Renal cortex interstitium (tissue), 11 donors: ENCODE measurements around the gene CCDC73. TPM values are rescaled to one million over a fixed set of nuclear protein-coding genes. Genes with fewer than 3 reads are reported as not detected.
"Not testable (repeated sequence)": the region's sequence is repeated elsewhere in the genome, so short reads cannot be mapped to it uniquely, and the experiment has no call there.

Experiments used
- DNase-seq, 11 donors: peaks; one replicate each; pipeline ENCODE4 v3.0.0-alpha.2; 2013; ENCODE audit warnings: low read depth in 9 of 11, low spot score in 4 of 11; ENCODE audit errors: extremely low read depth in 1 of 11
- polyA plus RNA-seq, 3 donors: library from polyadenylated mRNA; unstranded; fragments of 120-200 nt; gene quantifications; one replicate each; pipeline ENCODE4 v1.2.1, GENCODE V29; 2013; ENCODE audit not compliant: insufficient read length in 3 of 3

Gene CCDC73
- polyA plus RNA-seq, 3 donors = 0.26 to 0.37 (median 0.36) TPM

GRCh38 chr11:32817852-32818183 is 23.4 kb upstream of the CCDC73 start:
- no peak for DNase-seq

GRCh38 chr11:32817181-32817851 is 22.9 kb upstream of the CCDC73 start:
- DNase-seq = no peak

- peak in 7 of 11 donors; percentile 40 to 67 (median 61) for DNase-seq
Measured at GRCh38 chr11:32809313-32809712, 14.9 kb upstream of the CCDC73 start.

DNA sequence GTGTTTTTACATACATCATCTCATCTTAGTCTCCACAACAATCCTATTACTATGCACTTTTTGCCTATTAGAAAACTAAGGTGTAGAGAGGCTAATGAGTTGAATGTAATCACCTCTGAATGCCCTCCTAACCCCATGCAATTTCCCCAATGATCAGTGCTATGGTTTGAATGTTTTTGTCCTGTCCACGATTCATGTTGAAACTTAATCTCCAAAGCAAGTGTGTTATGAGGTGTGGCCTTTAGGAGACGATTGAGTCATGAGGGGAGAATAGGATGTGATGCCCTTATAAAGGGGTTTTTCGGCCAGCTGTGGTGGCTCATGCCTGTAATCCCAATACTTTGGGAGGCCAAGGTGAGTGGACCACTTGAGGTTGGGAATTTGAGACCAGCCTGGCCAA is 2.0 kb upstream of the CCDC73 start:
- DNase-seq = no peak

DNA sequence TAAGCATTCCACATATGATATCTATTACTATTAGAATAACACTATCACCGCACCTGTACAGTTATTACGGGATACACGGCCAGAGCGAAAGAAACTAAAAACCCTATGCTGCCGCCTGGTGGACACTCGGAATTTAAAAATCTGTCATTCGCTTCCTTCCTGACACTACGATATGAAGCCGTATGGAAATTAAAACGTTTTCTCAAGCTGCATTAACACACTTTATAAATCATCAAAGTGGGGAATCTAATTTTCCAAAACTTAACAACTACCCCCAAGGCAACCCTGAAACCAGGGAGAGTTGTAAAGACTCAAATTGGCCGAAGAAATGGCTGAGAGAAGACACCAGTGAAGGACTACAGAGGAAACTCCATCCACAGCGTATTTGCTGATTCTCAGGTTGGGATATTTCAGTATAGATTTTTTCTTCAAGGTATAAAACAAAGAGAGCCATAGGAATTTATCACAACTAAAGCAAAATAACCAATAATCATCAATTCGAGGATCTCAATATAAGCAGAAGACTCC is 1.4 kb downstream of the CCDC73 start:
- DNase-seq = peak; percentile 13 to 66 (median 42)

GRCh38 chr11:32792111-32792947 is 2.1 kb downstream of the CCDC73 start:
- peak in 2 of 11 donors; percentile 5 to 7 for DNase-seq

- no peak for DNase-seq
Measured at GRCh38 chr11:32790916-32791315, 3.5 kb downstream of the CCDC73 start.

DNA sequence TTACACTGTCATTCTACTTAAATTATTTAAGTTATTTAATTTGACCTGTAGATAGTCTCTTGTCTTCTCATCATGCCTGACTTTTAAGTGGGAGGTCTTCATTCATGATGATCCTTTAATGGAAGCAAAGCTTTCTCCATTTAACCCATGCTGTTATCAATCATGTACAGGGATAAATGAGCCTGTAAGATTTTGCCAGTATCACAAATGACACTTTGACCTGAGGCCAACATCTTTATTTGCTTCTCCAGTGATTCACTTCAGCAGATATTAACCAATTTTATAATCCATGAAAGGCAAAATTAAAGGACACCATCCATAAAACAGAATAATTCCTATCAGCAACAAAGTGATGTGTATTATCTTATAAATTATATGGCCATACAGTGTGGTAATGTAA is 7.7 kb downstream of the CCDC73 start:
- no peak for DNase-seq

GRCh38 chr11:32785262-32785661 is 9.2 kb downstream of the CCDC73 start:
- DNase-seq = no peak

GRCh38 chr11:32781721-32782120 is 12.7 kb downstream of the CCDC73 start:
- DNase-seq = no peak

GRCh38 chr11:32780839-32781238 is 13.6 kb downstream of the CCDC73 start:
- not testable (repeated sequence) for DNase-seq

DNA sequence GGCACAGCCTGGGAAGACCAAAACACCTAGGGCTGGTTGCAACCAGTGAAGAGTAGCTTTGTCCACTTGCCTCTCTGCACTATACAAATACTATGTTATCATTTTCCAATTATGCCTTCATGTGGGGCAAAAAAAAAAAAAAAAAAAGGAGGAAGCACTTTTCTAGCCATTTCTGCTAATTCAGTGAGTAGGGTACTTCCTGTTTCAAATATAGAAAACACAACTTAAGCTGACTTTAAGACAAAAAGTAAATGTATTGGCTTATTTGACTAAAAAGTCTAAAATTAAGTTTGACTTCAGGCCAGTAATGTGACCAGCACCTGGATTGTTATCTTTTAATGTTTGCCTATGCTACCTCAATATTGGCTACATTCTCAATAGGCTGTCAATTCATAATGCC is 15.3 kb downstream of the CCDC73 start:
- no peak for DNase-seq

DNA sequence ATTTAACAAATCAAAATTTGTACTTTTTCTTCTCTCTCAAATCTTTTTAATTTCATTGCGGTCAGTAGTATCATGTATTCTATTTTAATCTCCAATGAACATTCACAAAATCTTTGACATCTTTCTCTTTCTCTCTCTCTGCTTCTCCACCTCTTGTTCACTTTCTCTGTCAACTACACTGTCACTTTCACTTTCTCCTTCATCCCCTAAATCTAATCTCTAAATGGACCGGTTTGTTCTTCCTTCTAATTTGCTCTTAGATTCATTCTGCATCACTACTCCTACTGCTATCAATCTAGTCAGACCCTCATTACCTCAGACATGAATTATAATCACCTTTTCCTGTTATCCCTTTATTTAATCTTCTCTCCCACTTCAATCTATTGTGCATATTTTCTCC is 18.6 kb downstream of the CCDC73 start:
- DNase-seq = no peak

DNA sequence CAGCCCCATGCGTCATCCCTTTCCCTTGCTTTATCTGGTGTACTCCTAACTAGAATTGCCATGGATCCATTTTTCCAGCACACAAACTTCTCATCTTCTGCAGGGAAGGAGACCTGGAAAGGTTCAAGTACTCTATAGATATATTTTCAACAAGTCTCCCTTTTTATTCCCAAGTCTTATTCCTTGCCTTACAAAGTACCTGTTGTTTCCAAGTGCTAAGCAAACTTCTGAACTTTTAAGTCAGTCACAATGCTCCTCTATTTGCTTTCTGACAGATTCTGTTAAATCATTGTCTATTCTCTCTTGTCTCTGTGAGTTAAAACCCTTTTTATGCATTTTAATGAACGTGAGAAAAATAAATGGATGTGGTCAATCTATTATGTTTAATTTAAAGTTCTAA is 20.4 kb downstream of the CCDC73 start:
- no peak for DNase-seq

DNA sequence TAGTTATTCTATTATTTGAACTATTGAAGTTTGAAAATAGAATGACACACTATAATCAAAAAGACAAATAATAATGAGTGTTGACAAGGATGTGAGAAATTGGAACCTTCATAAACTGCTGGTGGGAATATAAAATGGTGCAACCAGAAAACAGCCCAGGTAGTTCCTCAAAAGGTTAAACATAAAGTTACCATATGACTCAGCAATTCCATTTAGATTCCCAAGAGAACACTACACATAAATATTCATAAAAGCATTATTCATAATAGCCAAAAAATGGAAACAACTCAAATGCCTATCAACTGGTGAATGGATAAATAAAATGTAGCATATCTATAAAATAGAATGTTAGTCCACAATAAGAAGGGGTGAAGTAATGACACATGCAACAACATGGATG is 21.7 kb downstream of the CCDC73 start:
- no peak for DNase-seq

DNA sequence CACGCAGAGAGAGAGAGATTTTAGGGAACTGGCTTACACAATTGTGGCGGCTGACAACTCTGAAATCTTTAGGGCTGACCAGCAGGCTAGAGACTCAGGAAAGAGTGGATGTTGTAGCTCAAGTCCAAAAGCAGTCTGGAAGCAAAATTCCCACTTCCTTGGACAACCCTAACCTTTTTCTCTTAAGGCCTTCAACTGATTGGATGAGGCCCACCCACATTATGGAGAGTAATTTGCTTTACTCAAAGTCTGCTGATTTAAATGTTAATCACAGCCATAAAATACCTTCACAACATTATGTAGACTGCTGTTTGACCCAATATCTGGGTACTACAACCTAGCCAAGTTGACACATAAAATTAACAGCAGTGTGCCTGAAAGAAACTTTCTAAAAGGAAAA is 32.7 kb downstream of the CCDC73 start:
- not testable (repeated sequence) for DNase-seq

GRCh38 chr11:32758291-32758690 is 36.2 kb downstream of the CCDC73 start:
- no peak for DNase-seq

DNA sequence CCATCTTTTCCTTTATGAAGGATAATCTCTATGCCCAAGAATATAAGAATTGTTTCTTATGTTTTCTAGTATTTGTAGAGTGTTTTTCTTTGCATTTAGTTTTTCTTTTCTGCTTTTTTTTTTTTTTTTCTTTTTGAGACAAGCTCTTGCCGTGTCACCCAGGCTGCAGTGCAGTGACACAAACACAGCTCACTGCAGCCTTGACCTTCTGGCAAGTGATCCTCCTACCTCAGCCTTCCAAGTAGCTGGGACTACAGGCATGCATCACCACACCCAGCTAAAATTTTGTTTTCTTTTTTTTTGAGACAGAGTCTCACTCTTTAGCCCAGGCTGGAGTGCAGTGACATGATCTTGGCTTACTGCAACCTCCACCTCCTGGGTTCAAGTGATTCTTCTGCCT is 41.3 kb downstream of the CCDC73 start:
- not testable (repeated sequence) for DNase-seq

DNA sequence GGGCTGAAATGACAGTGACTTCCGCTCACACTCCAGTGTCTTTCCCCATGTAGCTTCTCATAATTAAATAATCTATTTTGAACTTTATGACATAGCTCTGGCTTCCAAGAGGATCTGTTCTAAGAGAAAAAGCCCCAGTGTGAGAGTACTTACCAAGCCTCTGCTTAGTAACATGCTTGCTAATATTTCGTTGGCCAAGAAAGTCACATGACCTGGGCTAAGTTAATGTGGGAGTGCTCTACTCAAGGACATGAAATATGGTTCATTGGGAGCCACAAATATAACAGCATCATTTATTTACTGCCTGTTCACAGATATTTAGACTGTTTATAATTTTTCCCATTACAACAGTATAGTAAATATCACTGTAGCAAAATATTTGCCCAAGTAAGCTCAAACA is 42.5 kb downstream of the CCDC73 start:
- no peak for DNase-seq

GRCh38 chr11:32751381-32751780 is 43.1 kb downstream of the CCDC73 start:
- no peak for DNase-seq
